ENCODE results near the gene NPAS3.

- TF ChIP-seq CTCF (IDR thresholded peaks at IDR 0.05; ENCODE audit: low read length) = no peak
- TF ChIP-seq EZH2 (optimal IDR thresholded peaks at IDR 0.05; ENCODE audit: low read depth, low read length) = no peak
These were observed 629.1 kb downstream of the NPAS3 start for GRCh38 chr14:33567731-33568130.
